Measurements from ENCODE around the gene LYG1.

Gene LYG1

DNA sequence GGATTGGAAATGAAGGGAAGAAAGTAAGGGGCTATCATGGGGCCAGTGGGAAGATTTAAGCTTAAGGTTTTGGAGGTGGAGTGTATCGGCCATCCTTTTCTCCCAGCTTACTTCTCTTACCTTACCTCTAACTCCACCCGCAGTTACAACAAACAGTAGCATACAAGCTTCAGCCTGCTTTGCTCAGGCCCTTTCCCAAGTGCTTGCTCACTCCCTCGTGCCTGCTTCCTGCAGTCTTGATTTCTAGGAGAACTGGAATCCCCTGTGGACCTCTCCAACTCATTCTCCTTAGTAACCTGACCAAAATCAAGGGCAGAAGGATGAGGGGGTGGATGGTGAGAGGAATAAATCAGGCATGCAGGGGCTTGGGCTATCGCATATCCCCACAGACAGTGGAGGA lies 39.8 kb downstream of the LYG1 start:
- no peak for DNase-seq

GRCh38 chr2:99260184-99260583 lies 40.8 kb downstream of the LYG1 start:
- no peak for DNase-seq

DNA sequence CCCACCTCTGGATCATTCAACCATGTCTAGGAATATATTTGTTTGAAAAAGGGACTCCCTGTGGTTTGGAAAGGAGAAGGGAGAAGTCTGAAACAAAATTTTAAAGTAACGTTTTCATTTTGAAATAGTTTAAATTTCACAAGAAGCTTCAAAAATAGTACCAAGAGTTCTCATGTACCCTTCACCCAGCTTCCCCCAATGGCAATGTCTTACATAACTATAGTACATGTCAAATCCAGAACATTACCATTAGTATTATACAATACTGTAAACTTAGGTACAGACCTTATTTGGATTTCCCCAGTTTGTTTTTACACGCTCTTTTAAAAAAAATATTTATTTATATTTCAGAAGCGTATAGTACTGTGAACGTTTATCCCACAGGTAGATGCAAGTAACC lies 41.5 kb downstream of the LYG1 start:
- DNase-seq: no peak

DNA sequence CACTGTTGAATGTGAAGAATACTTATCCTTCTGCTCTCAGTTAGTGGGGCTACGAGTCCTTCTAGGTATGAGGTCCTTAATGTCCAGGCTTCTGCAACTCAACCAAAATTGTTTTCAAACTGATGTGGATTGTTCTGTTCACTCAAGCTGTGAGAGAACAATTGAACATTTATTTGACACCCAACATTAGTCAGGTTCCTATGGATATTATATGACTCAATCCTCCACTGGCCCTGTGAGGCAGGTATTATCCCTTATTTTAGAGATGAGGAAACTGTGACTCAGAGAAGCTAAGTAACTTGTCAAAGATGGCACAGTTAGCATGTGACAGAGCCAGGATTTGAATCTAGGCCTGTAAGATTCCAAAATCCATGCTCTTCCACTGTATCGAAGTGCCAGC lies 44.3 kb downstream of the LYG1 start:
- DNase-seq: no peak

GRCh38 chr2:99255491-99256318 lies 45.3 kb downstream of the LYG1 start, which contains the start of gene LYG2:
LYG2 (minus strand) TSS chr2:99255666; CDS start chr2:99254260, 1,406 bp downstream.
- DNase-seq: no peak

GRCh38 chr2:99249951-99250350 lies 51.0 kb downstream of the LYG1 start:
- DNase-seq: no peak

DNA sequence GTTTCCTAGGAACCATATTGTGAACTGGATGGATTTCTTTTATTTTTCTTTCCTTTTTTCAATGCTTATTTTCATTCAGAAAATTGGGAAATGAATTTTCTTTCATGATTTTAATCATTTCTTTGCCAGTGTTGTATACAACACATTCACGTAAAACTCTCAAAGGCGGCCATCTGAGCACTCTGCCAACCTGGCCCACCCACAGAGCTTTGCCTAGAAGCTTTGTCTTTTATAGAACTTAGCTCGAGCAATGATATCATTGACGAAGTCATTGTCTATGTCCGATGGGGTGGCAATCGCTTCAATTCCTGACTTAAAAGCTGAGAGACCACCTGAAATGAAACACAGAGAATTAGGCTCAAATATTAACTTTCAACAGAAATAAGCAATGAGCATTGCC lies 58.8 kb downstream of the LYG1 start:
- DNase-seq: no peak

- no peak for DNase-seq
These were observed 60.6 kb downstream of the LYG1 start for GRCh38 chr2:99240431-99240830.

DNA sequence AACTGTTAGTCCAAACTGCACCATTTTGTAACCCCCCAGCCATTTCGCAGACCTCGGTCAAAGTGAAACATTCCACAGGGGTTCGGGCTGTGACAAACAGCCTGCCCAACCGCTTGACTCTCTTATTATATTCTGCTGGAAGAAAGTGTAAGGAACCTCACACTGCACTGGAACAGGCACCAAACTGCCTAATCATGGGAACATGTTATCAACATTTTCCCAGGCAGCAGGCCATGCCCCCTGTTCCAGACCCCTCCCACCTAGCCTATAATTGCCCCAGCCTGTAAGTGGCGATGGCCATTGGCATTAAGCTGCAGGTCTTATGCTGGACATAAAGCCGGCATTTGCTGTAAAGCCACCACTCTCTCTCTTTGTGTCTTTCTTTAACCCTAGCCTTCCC lies 62.4 kb downstream of the LYG1 start:
- DNase-seq: no peak
